CD4-positive, alpha-beta T cell (primary cell): ENCODE results near the gene SETX. TPM values are rescaled to one million over a fixed set of nuclear protein-coding genes. Genes with fewer than 3 reads are reported as not detected.

Source experiments
- ATAC-seq: fragments of 200-7000 bp; cut with Tn5 transposase; one replicate; pipeline ENCODE4 v1.10.0; 2022; ENCODE audit warnings: mild to moderate bottlenecking; ENCODE audit not compliant: poor library complexity
- CTCF ChIA-PET: fragments of 350-600 bp; sonication (Branson Sonifier 250); formaldehyde crosslinking; loops from one replicate; lab custom pipeline; 2021; ENCODE audit warnings: antibody characterized with exemption, inconsistent platforms; lab: Charles Lee
- POLR2A ChIA-PET: fragments of 350-600 bp; sonication (Branson Sonifier 250); formaldehyde crosslinking; loops from one replicate; lab custom pipeline; 2021; ENCODE audit warnings: antibody characterized with exemption, inconsistent platforms; lab: Charles Lee
- DNase-seq, 14 experiments: peaks; one replicate each; pipeline ENCODE4 v3.0.0-alpha.2; 2013 to 2020; ENCODE audit warnings: mixed read lengths in 2 of 14
- H3K27ac ChIP-seq, 2 donors: one replicate each; pipeline versions ENCODE4 v1.5.1 to v1.7.0; 2013; ENCODE audit warnings: low read length in 2 of 2, low read depth in 1 of 2, mild to moderate bottlenecking in 1 of 2
- H3K27me3 ChIP-seq, 2 experiments: 1 replicate in 1 of 2; 2 replicates in 1 of 2; pipeline versions ENCODE4 v1.6.1 to v1.7.0; 2013; ENCODE audit warnings: low read length in 2 of 2, control low read depth in 1 of 2, mild to moderate bottlenecking in 1 of 2, moderate library complexity in 1 of 2; ENCODE audit not compliant: insufficient read depth in 2 of 2, control insufficient read depth in 1 of 2
- H3K36me3 ChIP-seq: one replicate; pipeline ENCODE4 v1.6.1; 2013; ENCODE audit warnings: low read length, control low read depth; ENCODE audit not compliant: insufficient read depth
- H3K4me1 ChIP-seq: one replicate; pipeline ENCODE4 v1.6.1; 2013; ENCODE audit warnings: low read length, control low read depth; ENCODE audit not compliant: insufficient read depth
- H3K4me3 ChIP-seq: one replicate; pipeline ENCODE4 v1.5.1; 2013; ENCODE audit warnings: mild to moderate bottlenecking, low read length, moderate library complexity
- H3K9me3 ChIP-seq, 2 experiments: 1 replicate in 1 of 2; 2 replicates in 1 of 2; pipeline versions ENCODE4 v1.6.1 to v1.7.0; 2013; ENCODE audit warnings: low read length in 2 of 2, mild to moderate bottlenecking in 2 of 2, control low read depth in 1 of 2, moderate library complexity in 1 of 2; ENCODE audit not compliant: control insufficient read depth in 1 of 2, insufficient read depth in 1 of 2
- H3K27ac Mint-ChIP-seq: one replicate; pipeline ENCODE4 v1.8.0; 2020; ENCODE audit warnings: mixed read lengths
- H3K27me3 Mint-ChIP-seq: one replicate; pipeline ENCODE4 v1.8.0; 2021; ENCODE audit warnings: mixed read lengths
- H3K36me3 Mint-ChIP-seq: one replicate; pipeline ENCODE4 v1.8.0; 2021; ENCODE audit warnings: low read depth, mixed read lengths
- H3K4me1 Mint-ChIP-seq: one replicate; pipeline ENCODE4 v1.8.0; 2021; ENCODE audit warnings: low read depth, mixed read lengths
- H3K4me3 Mint-ChIP-seq: one replicate; pipeline ENCODE4 v1.8.0; 2020; ENCODE audit warnings: mild to moderate bottlenecking, mixed read lengths
- H3K9me3 Mint-ChIP-seq: one replicate; pipeline ENCODE4 v1.8.0; 2020; ENCODE audit warnings: mixed read lengths
- CTCF ChIP-seq: fragments of 200-600 bp; IDR thresholded peaks from one replicate; pipeline ENCODE4 v1.8.0; 2022; ENCODE audit warnings: antibody characterized with exemption, mild to moderate bottlenecking
- intact Hi-C, 2 experiments: fragments of 100-400 bp; cut with DNase I in 1 of 2; cut with micrococcal nuclease in 1 of 2; formaldehyde crosslinking; loops; one replicate each; pipeline versions ENCODE4 v1.15.1 to v1.9.0; 2023 to 2025; cut with DNase I, micrococcal nuclease
- total RNA-seq, 174 experiments: library from RNA in 2 of 174; stranded (reverse) in 2 of 174; gene quantifications; one replicate each; pipeline ENCODE4 v1.2.3 and lab custom pipeline; 2021 to 2026

SETX gene
- total RNA-seq, 2 experiments from 2014 or later: 36.1 to 37.7 TPM

DNA sequence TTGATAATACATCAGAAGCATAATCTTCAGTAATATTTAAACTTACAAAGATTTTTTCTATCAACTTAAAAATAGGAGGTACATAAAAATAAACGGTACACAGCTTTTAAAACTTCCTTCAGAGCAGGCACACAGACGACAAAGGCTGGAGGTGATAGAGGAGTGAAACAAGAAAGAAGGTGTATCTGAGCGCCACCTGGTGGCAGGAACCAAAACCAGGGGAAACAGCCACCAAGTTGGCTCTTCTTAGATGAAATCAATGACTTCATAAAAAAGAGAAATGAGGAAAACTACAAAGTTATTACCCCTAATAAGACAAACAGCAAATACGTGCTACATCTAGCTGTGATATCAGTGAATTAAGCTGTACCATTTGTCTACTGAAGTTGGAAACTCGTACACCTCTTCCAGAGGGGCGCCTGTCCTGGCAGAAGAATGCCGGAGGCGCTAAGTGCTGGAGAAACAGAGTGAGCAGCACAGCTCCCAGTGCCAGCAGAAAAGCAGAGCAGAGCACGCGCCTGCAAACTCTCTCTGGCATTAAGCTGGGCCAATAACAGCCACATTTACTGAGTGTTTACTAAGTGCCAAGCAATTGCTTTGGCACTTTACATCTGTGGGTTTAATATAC, 85.9 kb downstream of the SETX start:
- Histone ChIP-seq H3K4me3 (no peak overlapping the region), H3K9me3 (no peaks in the 10 kb centered on the region), H3K27me3 (no peaks in the 10 kb centered on the region), H3K4me1 (no peaks in the 10 kb centered on the region), H3K36me3 (peaks cover 83% of the 10 kb centered on the region), H3K27ac (no peak overlapping the region)
- TF ChIP-seq CTCF: peak; percentile 98
- Mint-ChIP-seq H3K9me3 (no peaks in the 10 kb centered on the region), H3K27ac (peak overlapping the region; percentile 28), H3K36me3 (peaks cover 83% of the 10 kb centered on the region), H3K27me3 (no peaks in the 10 kb centered on the region), H3K4me1 (peaks cover 5% of the 10 kb centered on the region), H3K4me3 (no peak overlapping the region)
- peak; percentile 79 for ATAC-seq
- ChIA-PET POLR2A (interaction anchor here (0.6 to 1.0 kb wide), 3 partner anchors 8 to 986 kb away, joined by 3 read pairs; no protein-coding TSS in a partner anchor), CTCF (interaction anchor here (0.5 to 3.3 kb wide), 15 partner anchors 9 to 805 kb away, joined by 3 to 26 read pairs (median 4); no protein-coding TSS in a partner anchor)
- intact Hi-C loops: loop anchor here (1.0 to 5.0 kb wide), 2 partner anchors 507 kb away; no protein-coding TSS in a partner anchor
- peak; percentile 57 to 84 (median 69) for DNase-seq

DNA sequence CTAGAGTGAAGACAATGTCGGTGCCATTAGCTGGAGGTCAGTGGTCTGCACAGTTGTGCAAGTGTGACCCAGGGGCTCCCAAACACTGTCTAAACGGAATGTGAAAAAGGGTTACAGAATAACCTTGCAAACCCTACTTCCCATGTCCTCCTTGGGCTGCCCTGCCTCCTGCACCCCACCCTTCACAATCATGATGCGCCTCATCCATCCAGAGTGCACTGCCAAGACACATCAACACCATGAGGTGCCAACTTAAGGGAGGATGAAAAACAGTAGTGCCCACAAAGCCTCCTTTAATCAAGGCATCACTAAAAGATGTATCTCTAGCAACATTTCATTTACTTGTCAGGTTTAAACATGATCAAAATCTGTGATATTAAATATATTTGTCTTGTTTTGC, 87.1 kb downstream of the SETX start:
- no peak overlapping the region for H3K27ac Mint-ChIP-seq
- no peak for DNase-seq
- no peak for TF ChIP-seq CTCF
- H3K36me3 Mint-ChIP-seq: peaks cover 78% of the 10 kb centered on the region
- Histone ChIP-seq H3K4me3 (no peak overlapping the region), H3K27me3 (no peaks in the 10 kb centered on the region), H3K36me3 (peaks cover 83% of the 10 kb centered on the region), H3K4me1 (no peaks in the 10 kb centered on the region), H3K27ac (no peak overlapping the region), H3K9me3 (no peaks in the 10 kb centered on the region)
- no peaks in the 10 kb centered on the region for H3K9me3 Mint-ChIP-seq
- CTCF ChIA-PET: interaction anchor here (1.1 to 3.3 kb wide), 6 partner anchors 8 to 502 kb away, joined by 3 to 26 read pairs (median 4); no protein-coding TSS in a partner anchor
- ATAC-seq: no peak
- no peaks in the 10 kb centered on the region for H3K27me3 Mint-ChIP-seq
- POLR2A ChIA-PET: no interaction called here
- peaks cover 5% of the 10 kb centered on the region for H3K4me1 Mint-ChIP-seq
- no peak overlapping the region for H3K4me3 Mint-ChIP-seq
- intact Hi-C loops: loop anchor here (1.0 to 5.0 kb wide), 2 partner anchors 505 kb away; no protein-coding TSS in a partner anchor

DNA sequence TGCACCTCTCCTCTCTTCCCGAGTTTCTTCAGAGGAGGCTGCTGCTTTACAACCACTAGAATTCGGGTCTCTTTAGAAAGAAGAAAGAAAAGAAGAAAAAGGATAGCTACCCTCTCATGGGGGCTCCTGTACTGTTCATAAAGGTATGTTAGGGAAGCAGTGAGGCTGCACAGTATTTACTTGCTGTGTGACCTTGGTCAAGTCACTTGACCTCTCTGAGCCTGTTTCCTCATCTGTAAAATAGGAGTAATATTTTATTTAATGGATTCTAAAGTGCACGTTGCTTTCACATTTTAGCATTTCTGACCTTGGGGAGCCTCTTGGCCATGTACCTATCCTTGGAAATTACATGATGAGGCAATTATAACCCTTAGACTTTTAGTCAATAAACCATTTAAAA, 88.8 kb downstream of the SETX start:
- H3K36me3 ChIP-seq: peaks cover 83% of the 10 kb centered on the region
- Mint-ChIP-seq H3K9me3 (no peaks in the 10 kb centered on the region), H3K27me3 (no peaks in the 10 kb centered on the region), H3K36me3 (peaks cover 78% of the 10 kb centered on the region), H3K4me1 (peaks cover 5% of the 10 kb centered on the region), H3K4me3 (no peak overlapping the region), H3K27ac (no peak overlapping the region)
- no peaks in the 10 kb centered on the region for H3K4me1 ChIP-seq
- DNase-seq (no peak), ATAC-seq (no peak)
- ChIA-PET CTCF (no interaction called here), POLR2A (no interaction called here)
- H3K27ac ChIP-seq: no peak overlapping the region
- no peak overlapping the region for H3K4me3 ChIP-seq
- intact Hi-C loops: loop anchor here in 1 of 2 experiments (5.0 kb wide), 1 partner anchor 504 kb away; no protein-coding TSS in a partner anchor
- no peaks in the 10 kb centered on the region for H3K27me3 ChIP-seq
- H3K9me3 ChIP-seq: no peaks in the 10 kb centered on the region
- TF ChIP-seq CTCF: no peak
